Measurements from ENCODE around the gene C1QTNF8. TPM values are rescaled to one million over a fixed set of nuclear protein-coding genes. Genes with fewer than 3 reads are reported as not detected.

Gene C1QTNF8
- total RNA-seq, 1 donor from 2014 or later, result not detected

GRCh38 chr16:1113489-1113888, 17.4 kb upstream of the C1QTNF8 start:
- no peak overlapping the region for H3K4me3 ChIP-seq
- H3K36me3 ChIP-seq, result no peaks in the 10 kb centered on the region
- H3K27ac ChIP-seq, result no peak overlapping the region
- ATAC-seq (no peak), DNase-seq (no peak)
- no peaks in the 10 kb centered on the region for H3K4me1 ChIP-seq
- no peak for TF ChIP-seq CTCF (IDR thresholded peaks at IDR 0.05)
- H3K27me3 ChIP-seq (ENCODE audit: low read depth), result peaks cover 51% of the 10 kb centered on the region
- no peaks in the 10 kb centered on the region for H3K9me3 ChIP-seq
- intact Hi-C loops (cut with DNase I), result no loop called here

GRCh38 chr16:1112506-1113184, 16.6 kb upstream of the C1QTNF8 start:
- Histone ChIP-seq H3K27me3 (ENCODE audit: low read depth) (peaks cover 51% of the 10 kb centered on the region), H3K4me1 (no peaks in the 10 kb centered on the region), H3K27ac (no peak overlapping the region), H3K36me3 (no peaks in the 10 kb centered on the region), H3K9me3 (no peaks in the 10 kb centered on the region), H3K4me3 (no peak overlapping the region)
- no peak for DNase-seq
- no peak for TF ChIP-seq CTCF (IDR thresholded peaks at IDR 0.05)
- intact Hi-C loops (cut with DNase I), result no loop called here
- ATAC-seq, result no peak

- no peak overlapping the region for H3K4me3 ChIP-seq
- intact Hi-C loops (cut with DNase I), result no loop called here
- no peaks in the 10 kb centered on the region for H3K9me3 ChIP-seq
- no peak overlapping the region for H3K27ac ChIP-seq
- H3K36me3 ChIP-seq, result no peaks in the 10 kb centered on the region
- H3K27me3 ChIP-seq (ENCODE audit: low read depth), result peaks cover 62% of the 10 kb centered on the region
- no peak for TF ChIP-seq CTCF (IDR thresholded peaks at IDR 0.05)
- no peaks in the 10 kb centered on the region for H3K4me1 ChIP-seq
- no peak for DNase-seq
- ATAC-seq, result no peak
These were observed 13.6 kb upstream of the C1QTNF8 start for GRCh38 chr16:1109648-1110047.

DNA sequence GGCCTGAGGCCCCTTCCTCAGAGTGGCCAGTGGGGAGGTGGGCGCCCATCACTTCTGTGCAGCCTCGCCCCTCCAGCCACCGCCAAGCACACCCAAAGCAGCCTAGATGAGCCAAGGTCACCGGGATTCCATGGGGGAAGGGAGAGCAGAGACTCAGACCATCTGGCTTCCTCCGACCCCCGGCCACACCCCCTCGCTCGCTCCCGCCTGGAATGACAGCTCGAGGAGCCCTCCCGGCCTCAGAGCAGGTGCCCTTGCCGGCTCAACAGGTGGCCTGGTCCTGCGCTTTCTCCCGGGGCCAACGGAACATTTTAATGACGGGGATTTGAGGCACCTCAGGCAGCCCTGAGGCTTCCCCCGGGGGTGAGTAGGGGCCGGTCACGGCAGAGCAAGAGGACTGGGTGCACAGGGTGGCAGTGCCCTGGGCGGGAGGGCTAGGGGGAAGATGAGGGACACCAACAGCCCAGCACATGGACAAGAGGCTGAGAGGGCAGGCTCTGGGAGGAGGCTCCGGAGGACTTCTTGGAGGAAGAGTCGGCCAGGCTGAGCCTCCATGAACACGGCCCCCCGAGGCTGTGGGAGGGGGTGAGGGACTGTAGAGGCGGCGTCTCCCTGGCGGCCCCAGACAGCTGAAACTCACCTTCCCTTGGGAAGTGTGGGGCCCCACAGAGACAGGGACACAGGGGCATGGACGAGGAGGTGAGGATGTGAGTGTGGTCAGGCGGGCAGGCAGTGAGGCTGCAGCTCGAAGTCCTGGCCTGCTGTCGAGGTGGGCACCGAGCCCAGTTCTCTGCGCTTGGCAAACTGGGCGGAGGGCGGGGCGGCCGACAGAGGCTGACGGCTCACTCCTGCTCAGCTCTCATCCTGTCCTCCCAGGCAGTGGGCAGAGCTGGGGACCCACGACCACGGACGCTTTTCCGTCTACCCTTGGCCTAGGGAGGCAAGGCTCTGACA, 12.5 kb upstream of the C1QTNF8 start:
- intact Hi-C loops (cut with DNase I), result no loop called here
- no peaks in the 10 kb centered on the region for H3K9me3 ChIP-seq
- no peaks in the 10 kb centered on the region for H3K4me1 ChIP-seq
- ATAC-seq (no peak), DNase-seq (no peak)
- H3K27me3 ChIP-seq (ENCODE audit: low read depth), result peaks cover 65% of the 10 kb centered on the region
- no peak overlapping the region for H3K27ac ChIP-seq
- no peaks in the 10 kb centered on the region for H3K36me3 ChIP-seq
- H3K4me3 ChIP-seq, result no peak overlapping the region
- no peak for TF ChIP-seq CTCF (IDR thresholded peaks at IDR 0.05)

- no peaks in the 10 kb centered on the region for H3K36me3 ChIP-seq
- peaks cover 67% of the 10 kb centered on the region for H3K27me3 ChIP-seq (ENCODE audit: low read depth)
- no peak for ATAC-seq
- intact Hi-C loops (cut with DNase I), result no loop called here
- TF ChIP-seq CTCF (IDR thresholded peaks at IDR 0.05), result no peak
- H3K4me1 ChIP-seq, result peaks cover 6% of the 10 kb centered on the region
- no peak overlapping the region for H3K27ac ChIP-seq
- DNase-seq, result no peak
- no peak overlapping the region for H3K4me3 ChIP-seq
- H3K9me3 ChIP-seq, result no peaks in the 10 kb centered on the region
These were observed 11.7 kb upstream of the C1QTNF8 start for GRCh38 chr16:1107731-1108130.
